ENCODE results near the gene OR52E1.

GRCh38 chr11:5059391-5059790, 10.0 kb upstream of the OR52E1 start, which contains the start of gene OR52E2:
- TF ChIP-seq CTCF (IDR thresholded peaks at IDR 0.05; ENCODE audit: low read depth, low read length), result no peak
- no peak for TF ChIP-seq POLR2A (IDR thresholded peaks at IDR 0.05; ENCODE audit: extremely low read depth, insufficient read length)
- TF ChIP-seq MAX (IDR thresholded peaks at IDR 0.05; ENCODE audit: low read depth, low read length), result no peak
- TF ChIP-seq MYC (IDR thresholded peaks at IDR 0.05; ENCODE audit: low read depth, low read length), result no peak
